Astrocyte (in vitro differentiated cells and primary cell): ENCODE measurements around the gene RBM20.
"Not testable (repeated sequence)": the region's sequence is repeated elsewhere in the genome, so short reads cannot be mapped to it uniquely, and the experiment has no call there.

ENCODE experiments used
- EZH2 ChIP-seq: IDR thresholded peaks from 2 replicates; pipeline ENCODE4 v1.6.1; 2012; ENCODE audit warnings: mild to moderate bottlenecking, low read length, inconsistent platforms; ENCODE audit not compliant: insufficient read depth
- TF ChIP-seq, protein P1 (sequence below): IDR thresholded peaks from 2 replicates; pipeline ENCODE4 v1.5.1; 2011; ENCODE audit warnings: low read depth, mild to moderate bottlenecking, inconsistent platforms, low read length, moderate library complexity; ENCODE audit not compliant: insufficient read depth

DNA sequence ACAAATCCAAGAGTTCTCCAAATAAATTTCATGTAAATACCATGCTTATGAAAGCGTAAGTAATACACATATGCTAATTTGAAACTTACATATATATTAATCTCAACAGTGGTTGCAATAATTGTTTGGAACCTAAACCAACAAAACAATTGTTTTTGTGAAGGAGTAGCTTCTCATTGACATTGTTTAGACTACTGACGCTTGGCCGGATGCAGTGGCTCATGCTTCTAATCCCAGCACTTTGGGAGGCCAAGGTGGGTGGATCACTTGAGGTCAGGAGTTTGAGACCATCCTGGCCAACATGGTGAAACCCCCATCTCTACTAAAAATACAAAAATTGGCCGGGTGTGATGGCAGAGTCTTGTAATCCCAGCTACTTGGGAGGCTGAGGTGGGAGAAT is 61.5 kb downstream of the RBM20 start:
- TF ChIP-seq, protein P1, sequence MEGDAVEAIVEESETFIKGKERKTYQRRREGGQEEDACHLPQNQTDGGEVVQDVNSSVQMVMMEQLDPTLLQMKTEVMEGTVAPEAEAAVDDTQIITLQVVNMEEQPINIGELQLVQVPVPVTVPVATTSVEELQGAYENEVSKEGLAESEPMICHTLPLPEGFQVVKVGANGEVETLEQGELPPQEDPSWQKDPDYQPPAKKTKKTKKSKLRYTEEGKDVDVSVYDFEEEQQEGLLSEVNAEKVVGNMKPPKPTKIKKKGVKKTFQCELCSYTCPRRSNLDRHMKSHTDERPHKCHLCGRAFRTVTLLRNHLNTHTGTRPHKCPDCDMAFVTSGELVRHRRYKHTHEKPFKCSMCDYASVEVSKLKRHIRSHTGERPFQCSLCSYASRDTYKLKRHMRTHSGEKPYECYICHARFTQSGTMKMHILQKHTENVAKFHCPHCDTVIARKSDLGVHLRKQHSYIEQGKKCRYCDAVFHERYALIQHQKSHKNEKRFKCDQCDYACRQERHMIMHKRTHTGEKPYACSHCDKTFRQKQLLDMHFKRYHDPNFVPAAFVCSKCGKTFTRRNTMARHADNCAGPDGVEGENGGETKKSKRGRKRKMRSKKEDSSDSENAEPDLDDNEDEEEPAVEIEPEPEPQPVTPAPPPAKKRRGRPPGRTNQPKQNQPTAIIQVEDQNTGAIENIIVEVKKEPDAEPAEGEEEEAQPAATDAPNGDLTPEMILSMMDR, result not testable (repeated sequence)
- not testable (repeated sequence) for TF ChIP-seq EZH2
